Upper lobe of right lung (tissue), 1 donor: Measurements from ENCODE around the gene ETFA. TPM values are rescaled to one million over a fixed set of nuclear protein-coding genes. Genes with fewer than 3 reads are reported as not detected.

Experiments used
- ATAC-seq: fragments of 200-7000 bp; cut with Tn5 transposase; one replicate; pipeline ENCODE4 v1.9.1; 2020; ENCODE audit warnings: mild to moderate bottlenecking, moderate library complexity
- DNase-seq: peaks from one replicate; pipeline ENCODE4 v3.0.0-alpha.2; 2020
- H3K27ac ChIP-seq: fragments of 200-600 bp; one replicate; pipeline ENCODE4 v1.8.0; 2022
- H3K27me3 ChIP-seq: fragments of 200-600 bp; one replicate; pipeline ENCODE4 v1.8.0; 2022; ENCODE audit warnings: mild to moderate bottlenecking
- H3K36me3 ChIP-seq: fragments of 200-600 bp; one replicate; pipeline ENCODE4 v1.8.0; 2022
- H3K4me1 ChIP-seq: fragments of 200-600 bp; one replicate; pipeline ENCODE4 v1.8.0; 2022
- H3K4me3 ChIP-seq: fragments of 200-600 bp; one replicate; pipeline ENCODE4 v1.8.0; 2022; ENCODE audit warnings: mild to moderate bottlenecking
- H3K9me3 ChIP-seq: fragments of 200-600 bp; one replicate; pipeline ENCODE4 v1.8.0; 2022
- intact Hi-C: fragments of 100-400 bp; cut with DNase I; formaldehyde crosslinking; loops from one replicate; pipeline ENCODE4 v1.11.0; 2022
- total RNA-seq: library from RNA; stranded (reverse); fragmentation: NEBNext Ultra II Directional; extraction: Animal tissue kit (Norgen Biotek cat#: 25700); gene quantifications from one replicate; pipeline ENCODE4 v1.2.1, GENCODE V29; 2021
- TF ChIP-seq, protein P1 (sequence below): fragments of 200-600 bp; IDR thresholded peaks from one replicate; pipeline ENCODE4 v1.8.0; 2022; ENCODE audit warnings: antibody characterized with exemption
- donor health status: DM: no; HTN: yes; CAD: no; lungs with severe emphysema.

ETFA gene
- total RNA-seq, 1 donor from 2014 or later, result 71.3 TPM

DNA sequence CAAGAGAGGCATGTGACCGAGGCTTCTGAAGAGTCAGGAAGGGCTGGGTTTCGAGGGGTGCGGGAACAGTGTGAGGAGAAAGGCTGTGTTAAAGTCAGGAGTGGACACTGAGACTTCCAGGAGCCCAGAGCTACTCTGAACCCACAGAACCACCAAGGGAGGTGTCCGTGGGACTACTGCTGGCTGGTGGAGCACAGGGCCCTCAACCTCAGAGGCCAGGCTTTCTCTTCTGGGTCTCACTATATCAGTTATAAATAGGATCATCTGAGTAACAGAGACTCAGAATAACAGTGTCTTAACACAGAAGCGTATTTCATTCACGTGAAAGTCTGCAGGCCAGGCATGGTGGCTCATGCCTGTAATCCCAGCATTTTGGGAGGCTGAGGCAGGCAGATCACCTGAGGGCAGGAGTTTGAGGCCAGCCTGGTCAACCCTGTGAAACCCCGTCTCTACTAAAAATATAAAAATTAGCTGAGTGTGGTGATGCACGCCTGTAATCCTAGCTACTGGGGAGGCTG lies 137.9 kb downstream of the ETFA start:
- no peak for ATAC-seq
- Histone ChIP-seq H3K27ac (no peak overlapping the region), H3K4me1 (peaks cover 6% of the 10 kb centered on the region), H3K4me3 (no peak overlapping the region), H3K27me3 (no peaks in the 10 kb centered on the region), H3K36me3 (no peaks in the 10 kb centered on the region), H3K9me3 (no peaks in the 10 kb centered on the region)
- no peak for DNase-seq
- TF ChIP-seq, protein P1, sequence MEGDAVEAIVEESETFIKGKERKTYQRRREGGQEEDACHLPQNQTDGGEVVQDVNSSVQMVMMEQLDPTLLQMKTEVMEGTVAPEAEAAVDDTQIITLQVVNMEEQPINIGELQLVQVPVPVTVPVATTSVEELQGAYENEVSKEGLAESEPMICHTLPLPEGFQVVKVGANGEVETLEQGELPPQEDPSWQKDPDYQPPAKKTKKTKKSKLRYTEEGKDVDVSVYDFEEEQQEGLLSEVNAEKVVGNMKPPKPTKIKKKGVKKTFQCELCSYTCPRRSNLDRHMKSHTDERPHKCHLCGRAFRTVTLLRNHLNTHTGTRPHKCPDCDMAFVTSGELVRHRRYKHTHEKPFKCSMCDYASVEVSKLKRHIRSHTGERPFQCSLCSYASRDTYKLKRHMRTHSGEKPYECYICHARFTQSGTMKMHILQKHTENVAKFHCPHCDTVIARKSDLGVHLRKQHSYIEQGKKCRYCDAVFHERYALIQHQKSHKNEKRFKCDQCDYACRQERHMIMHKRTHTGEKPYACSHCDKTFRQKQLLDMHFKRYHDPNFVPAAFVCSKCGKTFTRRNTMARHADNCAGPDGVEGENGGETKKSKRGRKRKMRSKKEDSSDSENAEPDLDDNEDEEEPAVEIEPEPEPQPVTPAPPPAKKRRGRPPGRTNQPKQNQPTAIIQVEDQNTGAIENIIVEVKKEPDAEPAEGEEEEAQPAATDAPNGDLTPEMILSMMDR, result no peak
- intact Hi-C loops, result no loop called here

DNA sequence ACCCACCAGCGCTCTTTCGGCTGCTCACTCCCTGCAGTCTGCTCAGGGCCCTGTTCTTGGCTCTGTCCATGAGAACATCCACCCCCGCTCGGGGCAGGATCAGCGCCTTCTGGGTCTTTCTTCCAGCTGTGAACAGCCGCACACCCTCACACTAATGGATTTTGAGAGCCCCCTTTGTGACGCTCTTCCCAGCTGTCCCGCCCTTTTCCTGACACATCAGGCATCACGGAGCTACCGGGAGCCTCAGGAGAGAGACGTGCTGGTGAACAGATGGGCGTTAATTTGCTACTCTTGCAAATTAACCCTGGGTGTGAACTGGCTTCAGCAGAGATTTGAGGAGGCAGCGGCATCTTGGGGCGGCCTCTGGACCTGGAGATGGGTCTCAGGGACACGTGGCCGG lies 138.5 kb downstream of the ETFA start:
- Histone ChIP-seq H3K4me3 (no peak overlapping the region), H3K9me3 (no peaks in the 10 kb centered on the region), H3K36me3 (no peaks in the 10 kb centered on the region), H3K4me1 (peaks cover 6% of the 10 kb centered on the region), H3K27me3 (no peaks in the 10 kb centered on the region), H3K27ac (no peak overlapping the region)
- ATAC-seq, result no peak
- no peak for DNase-seq
- intact Hi-C loops, result no loop called here
- TF ChIP-seq, protein P1, result no peak

DNA sequence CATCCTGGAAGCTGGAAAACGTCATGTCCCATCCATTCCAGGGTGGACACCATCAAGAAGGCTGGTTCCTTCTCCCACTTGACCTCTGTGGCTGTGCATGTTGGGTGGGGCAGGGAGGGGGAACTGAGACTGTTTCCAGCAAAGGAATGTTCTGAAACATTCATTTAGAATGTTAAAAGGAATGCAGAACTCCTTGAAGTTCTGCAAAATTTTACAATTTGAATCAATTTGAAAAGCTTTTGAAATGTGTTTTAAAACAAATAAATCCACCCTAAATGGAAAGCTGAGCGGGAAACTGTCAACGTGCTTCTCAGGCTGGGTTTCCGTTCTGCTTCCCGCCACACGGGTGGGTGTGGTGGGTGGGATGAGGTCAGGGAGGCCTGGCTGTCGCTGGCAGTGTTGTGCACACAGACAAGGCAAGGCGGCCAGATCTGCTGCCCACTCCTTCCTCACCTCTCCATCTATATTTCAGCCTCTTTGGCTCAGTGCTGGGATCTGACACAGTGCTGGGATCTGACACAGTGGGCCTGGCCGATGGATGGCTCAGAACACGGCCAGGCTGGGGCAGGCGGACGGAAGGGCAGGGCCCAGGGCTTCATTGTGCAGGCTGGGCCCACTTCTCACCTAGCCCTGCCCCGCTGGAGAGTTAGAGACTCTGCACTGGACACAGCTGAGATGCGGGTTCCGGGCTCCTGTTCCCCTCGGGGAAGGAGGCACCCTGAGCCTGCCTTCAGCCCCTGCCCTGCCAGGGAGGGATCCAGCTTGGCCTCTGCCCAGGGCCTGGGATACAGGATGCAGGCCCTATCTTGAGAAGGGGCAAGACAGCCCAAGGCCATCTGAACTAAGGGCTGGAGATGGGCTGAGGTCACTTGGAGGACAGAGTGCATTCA lies 141.1 kb downstream of the ETFA start:
- TF ChIP-seq, protein P1, result no peak
- H3K4me1 ChIP-seq, result peaks cover 6% of the 10 kb centered on the region
- no peaks in the 10 kb centered on the region for H3K9me3 ChIP-seq
- intact Hi-C loops, result no loop called here
- H3K36me3 ChIP-seq, result no peaks in the 10 kb centered on the region
- H3K27me3 ChIP-seq, result no peaks in the 10 kb centered on the region
- DNase-seq, result no peak
- no peak overlapping the region for H3K27ac ChIP-seq
- peak; percentile 42 for ATAC-seq
- H3K4me3 ChIP-seq, result no peak overlapping the region

DNA sequence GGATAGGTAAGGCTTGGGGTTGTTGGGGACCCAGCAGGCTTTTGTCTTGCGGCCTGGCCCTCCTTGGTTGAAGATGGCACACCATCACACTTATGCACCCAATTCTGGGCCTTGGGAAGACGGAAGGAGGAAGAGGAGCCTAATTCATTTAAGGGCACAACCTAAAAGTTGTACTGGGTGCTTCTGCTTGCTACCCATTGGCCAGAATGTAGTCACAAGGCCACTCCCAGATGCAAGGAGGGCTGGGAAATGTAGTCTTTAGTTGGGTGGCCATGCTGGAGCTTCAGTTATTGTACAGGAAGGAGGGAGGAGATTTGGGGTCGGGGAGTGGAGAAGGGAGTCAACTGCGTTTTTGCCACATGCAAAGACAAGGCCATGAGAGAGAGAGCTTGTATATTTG lies 142.3 kb downstream of the ETFA start:
- Histone ChIP-seq H3K27ac (no peak overlapping the region), H3K9me3 (no peaks in the 10 kb centered on the region), H3K36me3 (no peaks in the 10 kb centered on the region), H3K4me1 (peaks cover 7% of the 10 kb centered on the region), H3K4me3 (no peak overlapping the region), H3K27me3 (no peaks in the 10 kb centered on the region)
- DNase-seq (no peak), ATAC-seq (peak; percentile 52)
- intact Hi-C loops, result no loop called here
- TF ChIP-seq, protein P1, result no peak

DNA sequence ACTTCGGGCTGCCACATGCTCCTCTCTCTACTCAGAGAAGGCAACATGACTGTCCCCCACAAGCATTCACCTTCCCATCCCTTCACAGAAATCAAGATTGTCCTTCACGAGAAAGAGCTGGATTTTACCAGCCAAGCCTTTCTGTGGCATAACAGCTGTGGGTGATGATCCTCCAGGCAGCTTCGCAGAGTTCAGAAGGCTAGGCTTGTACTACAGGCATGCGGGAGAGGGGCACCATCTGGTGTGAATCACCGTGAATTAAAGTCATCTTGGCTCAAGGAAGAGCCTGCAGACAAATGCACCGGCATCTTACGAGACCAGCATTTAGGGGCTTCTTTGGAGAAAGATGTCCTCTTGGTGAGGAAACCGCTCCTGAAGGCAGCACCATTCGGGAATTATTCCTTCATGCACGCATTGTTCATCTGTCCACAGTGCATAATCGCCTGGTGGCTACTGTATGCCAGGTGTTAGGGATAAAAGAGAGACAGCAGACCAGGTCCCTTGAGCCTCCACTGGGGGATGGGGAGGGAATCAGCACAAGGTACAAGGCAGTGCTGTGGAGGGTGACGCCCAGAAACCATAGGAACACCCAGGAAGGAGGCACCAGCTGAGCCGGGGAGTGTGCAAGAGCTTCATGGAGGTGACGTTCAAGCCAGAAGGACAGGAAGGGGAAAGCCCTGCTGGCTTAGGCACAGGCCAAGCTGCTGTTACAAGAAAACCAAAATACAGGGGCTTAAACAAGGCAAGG lies 142.9 kb downstream of the ETFA start:
- intact Hi-C loops, result no loop called here

More for the DNA sequence above, 142.9 kb downstream of the ETFA start:
- Histone ChIP-seq H3K4me1 (peaks cover 13% of the 10 kb centered on the region), H3K4me3 (no peak overlapping the region), H3K27ac (no peak overlapping the region), H3K9me3 (no peaks in the 10 kb centered on the region), H3K27me3 (no peaks in the 10 kb centered on the region), H3K36me3 (no peaks in the 10 kb centered on the region)
- ATAC-seq, result no peak
- TF ChIP-seq, protein P1, result no peak
- no peak for DNase-seq
